ENCODE results near the gene TSC2.

DNA sequence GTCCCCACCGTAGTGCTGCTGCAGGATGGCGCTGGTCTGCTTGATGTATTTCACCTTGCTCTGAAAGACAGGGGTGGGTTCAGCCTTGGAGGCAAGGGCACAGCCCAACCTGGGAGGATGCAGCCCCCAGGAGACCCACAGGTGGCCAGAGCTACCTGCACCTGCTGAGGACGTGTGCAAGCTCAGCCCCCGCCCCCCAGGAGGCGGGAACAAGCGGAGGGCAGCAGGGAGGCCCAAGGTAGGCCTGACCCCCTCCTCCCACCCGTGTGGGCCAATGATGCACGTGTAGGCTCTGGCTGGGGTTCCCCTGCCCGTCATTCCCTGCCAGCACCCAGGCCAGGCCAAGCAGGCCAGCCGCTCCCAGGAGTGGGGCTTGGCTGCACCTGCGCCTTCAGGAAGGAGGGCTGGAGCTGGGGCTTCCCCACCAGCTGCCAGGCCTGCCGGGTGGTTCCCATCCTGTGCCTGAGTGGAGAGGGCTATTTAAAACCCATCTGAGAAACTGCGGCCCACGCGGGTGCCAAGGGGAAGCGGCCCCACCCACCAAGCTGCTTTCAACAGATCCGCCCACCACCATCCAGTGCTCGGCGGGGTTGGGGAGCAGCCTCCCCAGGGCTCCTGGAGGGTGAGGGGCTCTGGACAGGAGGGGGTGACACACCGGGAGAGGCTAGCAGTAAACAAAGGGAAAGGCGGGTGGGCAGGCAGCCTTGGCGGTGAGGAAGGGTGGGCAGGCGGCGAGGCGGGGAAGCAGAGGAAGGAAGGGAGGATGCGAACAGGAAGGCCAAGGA, 3.9 kb upstream of the TSC2 start:
- TF ChIP-seq, protein P1, sequence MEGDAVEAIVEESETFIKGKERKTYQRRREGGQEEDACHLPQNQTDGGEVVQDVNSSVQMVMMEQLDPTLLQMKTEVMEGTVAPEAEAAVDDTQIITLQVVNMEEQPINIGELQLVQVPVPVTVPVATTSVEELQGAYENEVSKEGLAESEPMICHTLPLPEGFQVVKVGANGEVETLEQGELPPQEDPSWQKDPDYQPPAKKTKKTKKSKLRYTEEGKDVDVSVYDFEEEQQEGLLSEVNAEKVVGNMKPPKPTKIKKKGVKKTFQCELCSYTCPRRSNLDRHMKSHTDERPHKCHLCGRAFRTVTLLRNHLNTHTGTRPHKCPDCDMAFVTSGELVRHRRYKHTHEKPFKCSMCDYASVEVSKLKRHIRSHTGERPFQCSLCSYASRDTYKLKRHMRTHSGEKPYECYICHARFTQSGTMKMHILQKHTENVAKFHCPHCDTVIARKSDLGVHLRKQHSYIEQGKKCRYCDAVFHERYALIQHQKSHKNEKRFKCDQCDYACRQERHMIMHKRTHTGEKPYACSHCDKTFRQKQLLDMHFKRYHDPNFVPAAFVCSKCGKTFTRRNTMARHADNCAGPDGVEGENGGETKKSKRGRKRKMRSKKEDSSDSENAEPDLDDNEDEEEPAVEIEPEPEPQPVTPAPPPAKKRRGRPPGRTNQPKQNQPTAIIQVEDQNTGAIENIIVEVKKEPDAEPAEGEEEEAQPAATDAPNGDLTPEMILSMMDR (IDR thresholded peaks at IDR 0.05): no peak
- TF ChIP-seq ZFX (IDR thresholded peaks at IDR 0.05; ENCODE audit: borderline replicate concordance): no peak

Data from 22Rv1 (cell line).